DOHH2 (cell line): ENCODE measurements around the gene IQSEC2.

Experiments used
- H3F3A ChIP-seq: fragments of 200-600 bp; sonication (generic), shearing (Covaris generic); 2 replicates; pipeline ENCODE4 v1.6.0; 2016; ENCODE audit warnings: antibody characterized with exemption, mild to moderate bottlenecking; ENCODE audit not compliant: control insufficient read depth, insufficient read depth
- H3K27ac ChIP-seq: fragments of 200-600 bp; sonication (generic); 2 replicates; pipeline ENCODE4 v1.5.1; 2014; ENCODE audit warnings: low read depth, mild to moderate bottlenecking, low read length, moderate library complexity
- H3K27me3 ChIP-seq: fragments of 200-600 bp; sonication (generic); 2 replicates; pipeline ENCODE4 v1.6.1; 2014; ENCODE audit warnings: mild to moderate bottlenecking, low read length, mixed read lengths; ENCODE audit not compliant: control insufficient read depth
- H3K36me3 ChIP-seq: fragments of 200-600 bp; sonication (generic); 2 replicates; pipeline ENCODE4 v1.6.1; 2014; ENCODE audit warnings: mild to moderate bottlenecking, low read length, moderate library complexity, mixed read lengths; ENCODE audit not compliant: control insufficient read depth
- H3K4me1 ChIP-seq: fragments of 200-600 bp; sonication (generic); 2 replicates; pipeline ENCODE4 v1.6.1; 2014; ENCODE audit warnings: mild to moderate bottlenecking, low read length, mixed read lengths; ENCODE audit not compliant: control insufficient read depth
- H3K4me2 ChIP-seq: fragments of 200-600 bp; sonication (generic); 2 replicates; pipeline ENCODE4 v1.6.0; 2014; ENCODE audit warnings: mild to moderate bottlenecking, low read length, moderate library complexity
- H3K4me3 ChIP-seq: fragments of 200-600 bp; sonication (generic); 2 replicates; pipeline ENCODE4 v1.5.1; 2014; ENCODE audit warnings: mild to moderate bottlenecking, low read length, mixed read lengths
- H3K79me2 ChIP-seq: fragments of 200-600 bp; sonication (generic); 2 replicates; pipeline ENCODE4 v1.6.1; 2014; ENCODE audit warnings: mild to moderate bottlenecking, low read length, mixed read lengths; ENCODE audit not compliant: control insufficient read depth
- H3K9me2 ChIP-seq: fragments of 200-600 bp; sonication (generic); replicated peaks from 2 replicates; pipeline ENCODE4 v1.6.1; 2014; ENCODE audit warnings: mild to moderate bottlenecking, low read length, mixed read lengths; ENCODE audit not compliant: control insufficient read depth
- H3K9me3 ChIP-seq: fragments of 200-600 bp; sonication (generic); 2 replicates; pipeline ENCODE4 v1.6.1; 2014; ENCODE audit warnings: antibody characterized with exemption, low read length, mixed read lengths; ENCODE audit not compliant: control insufficient read depth, insufficient read depth
- H4K20me1 ChIP-seq: fragments of 200-600 bp; sonication (generic); 2 replicates; pipeline ENCODE4 v1.6.0; 2014; ENCODE audit warnings: low read depth, mild to moderate bottlenecking, antibody characterized with exemption, low read length, moderate library complexity; ENCODE audit not compliant: control insufficient read depth, insufficient read depth
- EZH2phosphoT487 ChIP-seq: fragments of 200-600 bp; sonication (generic); IDR thresholded peaks from 2 replicates; pipeline ENCODE4 v1.6.1; 2017; ENCODE audit warnings: borderline replicate concordance, mild to moderate bottlenecking, antibody characterized with exemption, low read length, moderate library complexity, mixed read lengths
- TF ChIP-seq, protein P1 (sequence below): fragments of 200-600 bp; sonication (generic); IDR thresholded peaks from one replicate; pipeline ENCODE4 v1.5.1; 2014; ENCODE audit warnings: antibody characterized with exemption, mild to moderate bottlenecking, low read depth, low read length; ENCODE audit not compliant: poor library complexity, severe bottlenecking

Gene IQSEC2

DNA sequence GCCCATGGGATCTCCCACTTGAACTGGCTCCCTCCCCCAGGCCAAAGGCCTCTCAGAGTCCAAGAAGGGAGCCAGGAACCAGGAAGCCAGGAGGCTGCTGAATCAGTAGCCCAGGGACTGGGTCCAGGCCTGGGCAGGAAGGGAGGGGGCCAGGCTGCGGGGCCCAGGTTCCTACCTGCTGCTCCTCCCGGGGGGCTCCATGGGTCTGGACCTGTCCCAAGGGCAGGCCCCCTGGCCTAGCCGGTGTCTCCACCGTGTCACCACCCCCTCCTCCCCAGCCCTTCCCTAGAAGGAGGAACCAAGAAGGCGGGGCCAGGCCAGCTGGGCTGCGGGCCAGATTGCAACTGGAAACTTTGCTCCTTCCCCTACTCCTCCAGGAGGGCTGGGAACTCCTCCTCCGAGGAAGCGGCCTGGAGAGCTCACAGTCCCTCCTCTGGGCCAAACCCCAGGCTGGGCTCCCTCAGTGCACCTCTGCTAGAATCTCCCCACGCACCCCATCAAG lies at the start of gene IQSEC2:
IQSEC2 (minus strand) TSS at position 264 of the 502 bp plus-strand sequence.
- no peaks in the 10 kb centered on the region for H3K36me3 ChIP-seq
- H3K79me2 ChIP-seq = no peaks in the 10 kb centered on the region
- no peaks in the 10 kb centered on the region for H3K9me3 ChIP-seq
- H3F3A ChIP-seq = no peaks in the 10 kb centered on the region
- no peak for TF ChIP-seq EZH2phosphoT487
- no peak within 1 kb of the TSS for H3K4me2 ChIP-seq
- no peaks in the 10 kb centered on the region for H4K20me1 ChIP-seq
- no peaks in the 10 kb centered on the region for H3K27me3 ChIP-seq
- no peaks in the 10 kb centered on the region for H3K9me2 ChIP-seq
- no peaks in the 10 kb centered on the region for H3K4me1 ChIP-seq
- H3K27ac ChIP-seq = no peak within 1 kb of the TSS
- no peak within 1 kb of the TSS for H3K4me3 ChIP-seq

DNA sequence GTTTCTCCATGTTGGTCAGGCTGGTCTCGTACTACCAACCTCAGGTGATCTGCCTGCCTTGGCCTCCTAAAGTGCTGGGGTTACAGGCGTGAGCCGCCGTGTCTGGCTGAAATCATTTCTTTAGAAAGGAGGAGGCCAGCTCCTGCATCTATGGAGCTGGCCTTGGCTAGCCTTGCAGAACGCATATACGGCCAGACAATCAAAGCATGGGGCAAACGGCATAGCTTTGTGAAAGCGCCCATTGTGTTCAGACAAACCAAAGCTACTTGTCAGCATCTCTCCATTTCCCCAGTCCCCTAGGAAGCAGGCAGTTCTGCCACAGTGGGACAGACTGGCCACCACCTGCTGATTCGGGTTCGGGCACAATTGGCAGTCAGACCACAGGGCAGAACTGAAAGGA lies 48.9 kb upstream of the IQSEC2 start:
- TF ChIP-seq, protein P1, sequence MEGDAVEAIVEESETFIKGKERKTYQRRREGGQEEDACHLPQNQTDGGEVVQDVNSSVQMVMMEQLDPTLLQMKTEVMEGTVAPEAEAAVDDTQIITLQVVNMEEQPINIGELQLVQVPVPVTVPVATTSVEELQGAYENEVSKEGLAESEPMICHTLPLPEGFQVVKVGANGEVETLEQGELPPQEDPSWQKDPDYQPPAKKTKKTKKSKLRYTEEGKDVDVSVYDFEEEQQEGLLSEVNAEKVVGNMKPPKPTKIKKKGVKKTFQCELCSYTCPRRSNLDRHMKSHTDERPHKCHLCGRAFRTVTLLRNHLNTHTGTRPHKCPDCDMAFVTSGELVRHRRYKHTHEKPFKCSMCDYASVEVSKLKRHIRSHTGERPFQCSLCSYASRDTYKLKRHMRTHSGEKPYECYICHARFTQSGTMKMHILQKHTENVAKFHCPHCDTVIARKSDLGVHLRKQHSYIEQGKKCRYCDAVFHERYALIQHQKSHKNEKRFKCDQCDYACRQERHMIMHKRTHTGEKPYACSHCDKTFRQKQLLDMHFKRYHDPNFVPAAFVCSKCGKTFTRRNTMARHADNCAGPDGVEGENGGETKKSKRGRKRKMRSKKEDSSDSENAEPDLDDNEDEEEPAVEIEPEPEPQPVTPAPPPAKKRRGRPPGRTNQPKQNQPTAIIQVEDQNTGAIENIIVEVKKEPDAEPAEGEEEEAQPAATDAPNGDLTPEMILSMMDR = no peak
- no peak for TF ChIP-seq EZH2phosphoT487
- peaks cover 3% of the 10 kb centered on the region; the same call in 1 of the 2 replicates for H3K27me3 ChIP-seq

DNA sequence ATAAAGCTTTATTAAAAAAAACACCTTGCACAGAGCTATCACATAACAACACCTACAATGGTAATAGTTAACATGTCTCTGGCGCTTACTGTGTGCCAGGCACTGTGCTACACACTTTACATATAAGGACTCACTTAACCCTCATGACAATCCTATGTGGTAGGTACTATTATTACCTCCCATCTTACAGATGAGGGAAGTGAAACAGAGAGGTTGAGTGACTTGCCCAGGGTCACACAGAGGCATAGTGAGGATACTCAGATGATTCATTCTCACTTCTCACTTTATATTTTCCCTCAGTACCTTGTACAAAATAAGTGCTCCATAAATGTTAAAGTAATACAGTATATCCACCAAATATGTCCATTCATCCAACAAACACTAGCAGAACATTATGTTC lies 43.4 kb upstream of the IQSEC2 start:
- Histone ChIP-seq H3K27me3 (peaks cover 29% of the 10 kb centered on the region), H3K9me3 (no peaks in the 10 kb centered on the region), H3K36me3 (no peaks in the 10 kb centered on the region), H4K20me1 (no peaks in the 10 kb centered on the region), H3K4me3 (no peak overlapping the region), H3K9me2 (no peaks in the 10 kb centered on the region), H3K4me1 (no peaks in the 10 kb centered on the region), H3K27ac (no peak overlapping the region), H3F3A (no peaks in the 10 kb centered on the region), H3K4me2 (no peak overlapping the region), H3K79me2 (no peaks in the 10 kb centered on the region)
- TF ChIP-seq EZH2phosphoT487 = no peak
- TF ChIP-seq, protein P1 = no peak

More for the DNA sequence above, 48.9 kb upstream of the IQSEC2 start:
- no peaks in the 10 kb centered on the region for H3F3A ChIP-seq
- no peaks in the 10 kb centered on the region for H3K79me2 ChIP-seq
- H3K4me3 ChIP-seq = no peak overlapping the region
- no peaks in the 10 kb centered on the region for H3K9me2 ChIP-seq
- no peaks in the 10 kb centered on the region for H3K4me1 ChIP-seq
- H3K27ac ChIP-seq = no peak overlapping the region
- H3K9me3 ChIP-seq = no peaks in the 10 kb centered on the region
- no peaks in the 10 kb centered on the region for H4K20me1 ChIP-seq
- no peak overlapping the region for H3K4me2 ChIP-seq
- no peaks in the 10 kb centered on the region for H3K36me3 ChIP-seq

DNA sequence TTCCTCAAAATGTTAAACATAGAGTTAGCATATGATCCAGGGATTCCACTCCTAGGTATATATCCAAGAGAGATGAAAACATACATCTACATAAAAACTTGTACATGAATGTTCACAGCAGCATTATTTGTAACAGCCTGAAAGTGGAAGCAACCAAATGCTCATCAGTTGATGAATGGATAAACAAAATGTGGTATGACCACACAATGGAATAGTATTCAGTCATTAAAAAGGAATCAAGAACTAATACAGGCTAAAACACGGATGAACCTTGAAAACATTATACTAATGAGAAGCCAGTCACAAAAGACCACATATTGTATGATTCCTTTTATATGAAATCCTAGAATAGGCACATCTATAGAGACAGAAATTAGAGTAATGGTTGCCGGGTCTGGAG lies 42.7 kb upstream of the IQSEC2 start:
- no peaks in the 10 kb centered on the region for H4K20me1 ChIP-seq
- H3K9me3 ChIP-seq = no peaks in the 10 kb centered on the region
- H3K36me3 ChIP-seq = no peaks in the 10 kb centered on the region
- no peak overlapping the region for H3K4me2 ChIP-seq
- H3K27ac ChIP-seq = no peak overlapping the region
- no peak overlapping the region for H3K4me3 ChIP-seq
- TF ChIP-seq, protein P1 = no peak
- TF ChIP-seq EZH2phosphoT487 = no peak
- peaks cover 37% of the 10 kb centered on the region for H3K27me3 ChIP-seq
- H3K4me1 ChIP-seq = no peaks in the 10 kb centered on the region
- no peaks in the 10 kb centered on the region for H3K79me2 ChIP-seq
- H3F3A ChIP-seq = no peaks in the 10 kb centered on the region
- no peaks in the 10 kb centered on the region for H3K9me2 ChIP-seq
